ENCODE results near the gene COL4A3. TPM values are rescaled to one million over a fixed set of nuclear protein-coding genes. Genes with fewer than 3 reads are reported as not detected.

COL4A3 gene
- total RNA-seq, 1 donor from 2014 or later = 0.34 TPM

- no peaks in the 10 kb centered on the region for H3K27me3 Mint-ChIP-seq
- no peak overlapping the region for H3K4me3 Mint-ChIP-seq (ENCODE audit: low read depth)
- H3K27ac Mint-ChIP-seq = no peak overlapping the region
- peaks cover 3% of the 10 kb centered on the region for H3K9me3 Mint-ChIP-seq (ENCODE audit: low read depth)
- H3K36me3 Mint-ChIP-seq (ENCODE audit: insufficient read depth) = no peaks in the 10 kb centered on the region
- no peak for DNase-seq (ENCODE audit: low spot score, unreplicated experiment)
- TF ChIP-seq CTCF (IDR thresholded peaks at IDR 0.05; ENCODE audit: unreplicated experiment) = no peak
- no peaks in the 10 kb centered on the region for H3K4me1 Mint-ChIP-seq (ENCODE audit: low read depth)
These were observed 18.3 kb downstream of the COL4A3 start for GRCh38 chr2:227182765-227183164.

- DNase-seq (ENCODE audit: low spot score, unreplicated experiment) = no peak
- Mint-ChIP-seq H3K27ac (no peak overlapping the region), H3K4me1 (ENCODE audit: low read depth) (no peaks in the 10 kb centered on the region), H3K9me3 (ENCODE audit: low read depth) (peaks cover 3% of the 10 kb centered on the region), H3K4me3 (ENCODE audit: low read depth) (no peak overlapping the region), H3K36me3 (ENCODE audit: insufficient read depth) (no peaks in the 10 kb centered on the region), H3K27me3 (peaks cover under 1% of the 10 kb centered on the region)
- TF ChIP-seq CTCF (IDR thresholded peaks at IDR 0.05; ENCODE audit: unreplicated experiment) = no peak
These were observed 19.4 kb downstream of the COL4A3 start for GRCh38 chr2:227183657-227184367.

- H3K27me3 Mint-ChIP-seq = peaks cover 5% of the 10 kb centered on the region
- no peak for DNase-seq (ENCODE audit: low spot score, unreplicated experiment)
- no peak overlapping the region for H3K27ac Mint-ChIP-seq
- H3K36me3 Mint-ChIP-seq (ENCODE audit: insufficient read depth) = no peaks in the 10 kb centered on the region
- TF ChIP-seq CTCF (IDR thresholded peaks at IDR 0.05; ENCODE audit: unreplicated experiment) = no peak
- no peaks in the 10 kb centered on the region for H3K4me1 Mint-ChIP-seq (ENCODE audit: low read depth)
- peaks cover 3% of the 10 kb centered on the region for H3K9me3 Mint-ChIP-seq (ENCODE audit: low read depth)
- no peak overlapping the region for H3K4me3 Mint-ChIP-seq (ENCODE audit: low read depth)
These were observed 21.3 kb downstream of the COL4A3 start for GRCh38 chr2:227185615-227186232.

DNA sequence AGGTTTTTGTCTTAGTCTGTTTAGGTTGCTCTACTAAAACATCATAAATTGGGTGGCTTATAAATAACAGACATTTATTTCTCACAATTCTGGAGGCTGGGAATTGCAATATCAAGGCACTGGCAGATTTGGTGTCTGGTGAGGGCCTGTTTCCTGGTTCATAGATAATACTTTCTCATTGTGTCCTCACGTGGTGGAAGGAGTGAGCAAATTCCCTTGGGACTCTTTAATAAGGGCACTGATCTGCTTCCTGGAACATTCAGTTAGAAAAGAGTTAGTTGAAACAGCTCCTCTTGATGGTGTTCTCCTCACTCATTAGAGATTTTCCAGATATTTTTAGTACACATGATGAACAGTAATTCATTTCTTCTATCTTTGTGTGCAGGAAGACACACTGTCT is 22.3 kb downstream of the COL4A3 start:
- Mint-ChIP-seq H3K27ac (no peak overlapping the region), H3K4me1 (ENCODE audit: low read depth) (no peaks in the 10 kb centered on the region), H3K4me3 (ENCODE audit: low read depth) (no peak overlapping the region), H3K36me3 (ENCODE audit: insufficient read depth) (no peaks in the 10 kb centered on the region), H3K9me3 (ENCODE audit: low read depth) (peaks cover 3% of the 10 kb centered on the region), H3K27me3 (peaks cover 5% of the 10 kb centered on the region)
- no peak for DNase-seq (ENCODE audit: low spot score, unreplicated experiment)
- no peak for TF ChIP-seq CTCF (IDR thresholded peaks at IDR 0.05; ENCODE audit: unreplicated experiment)

- no peak overlapping the region for H3K27ac Mint-ChIP-seq
- peaks cover 3% of the 10 kb centered on the region for H3K9me3 Mint-ChIP-seq (ENCODE audit: low read depth)
- H3K36me3 Mint-ChIP-seq (ENCODE audit: insufficient read depth) = no peaks in the 10 kb centered on the region
- H3K27me3 Mint-ChIP-seq = peaks cover 5% of the 10 kb centered on the region
- no peak for TF ChIP-seq CTCF (IDR thresholded peaks at IDR 0.05; ENCODE audit: unreplicated experiment)
- H3K4me1 Mint-ChIP-seq (ENCODE audit: low read depth) = no peaks in the 10 kb centered on the region
- no peak overlapping the region for H3K4me3 Mint-ChIP-seq (ENCODE audit: low read depth)
- DNase-seq (ENCODE audit: low spot score, unreplicated experiment) = no peak
These were observed 23.9 kb downstream of the COL4A3 start for GRCh38 chr2:227188292-227188691.
